ENCODE measurements around the gene PSMB7. TPM values are rescaled to one million over a fixed set of nuclear protein-coding genes. Genes with fewer than 3 reads are reported as not detected.

Gene PSMB7
- total RNA-seq, 4 donors from 2014 or later = 125 to 226 (median 176) TPM

GRCh38 chr9:124304285-124304684, 111.0 kb downstream of the PSMB7 start:
- H3K4me1 ChIP-seq = no peaks in the 10 kb centered on the region
- DNase-seq (ENCODE audit: low spot score in 2 of 2) = no peak
- H3K27me3 ChIP-seq = no peaks in the 10 kb centered on the region
- no peaks in the 10 kb centered on the region for H3K9me3 ChIP-seq
- 93% methylated on average over 8 of the region's 8 CpGs for WGBS
- H3K36me3 ChIP-seq = peaks cover 31% of the 10 kb centered on the region
- H3K4me3 ChIP-seq = no peak overlapping the region
- TF ChIP-seq POLR2AphosphoS5 (IDR thresholded peaks at IDR 0.05) (no peak), EP300 (IDR thresholded peaks at IDR 0.05) (no peak), POLR2A (IDR thresholded peaks at IDR 0.05) (no peak), CTCF (IDR thresholded peaks at IDR 0.05) (no peak)
- H3K27ac ChIP-seq = no peak overlapping the region

- no peak for DNase-seq (ENCODE audit: low spot score in 2 of 2)
- 89% methylated on average over 14 of the region's 14 CpGs for WGBS
- TF ChIP-seq EP300 (IDR thresholded peaks at IDR 0.05) = no peak
- TF ChIP-seq CTCF (IDR thresholded peaks at IDR 0.05) = no peak
- no peak for TF ChIP-seq POLR2A (IDR thresholded peaks at IDR 0.05)
- no peak for TF ChIP-seq POLR2AphosphoS5 (IDR thresholded peaks at IDR 0.05)
- H3K4me1 ChIP-seq = no peaks in the 10 kb centered on the region
- H3K36me3 ChIP-seq = peaks cover 25% of the 10 kb centered on the region
- no peak overlapping the region for H3K4me3 ChIP-seq
- no peaks in the 10 kb centered on the region for H3K9me3 ChIP-seq
- H3K27ac ChIP-seq = no peak overlapping the region
- H3K27me3 ChIP-seq = no peaks in the 10 kb centered on the region
These were observed 111.5 kb downstream of the PSMB7 start for GRCh38 chr9:124303762-124304161.

Other genes starting within 250 kb of the PSMB7 start
- 10 to 100 TPM in 2 of 4 donors, 1 to 10 TPM in 2; 5.4 to 17.5 (median 10.6) TPM for gene NEK6, start 157.5 kb downstream of the PSMB7 start, total RNA-seq
- gene ADGRD2, start 35.0 kb upstream of the PSMB7 start, total RNA-seq = 1 to 10 TPM in 1 of 4 donors, under 1 TPM in 1, not detected in 2; 0.31 to 7.7 TPM
- gene NR5A1, start 92.0 kb upstream of the PSMB7 start, total RNA-seq = not detected